ENCODE results near the gene KIAA0513. TPM values are rescaled to one million over a fixed set of nuclear protein-coding genes. Genes with fewer than 3 reads are reported as not detected.

KIAA0513 gene
- total and polyA plus RNA-seq, 2 donors (not counting 3 experiments of a cell fraction or from before 2014, with no cell fraction given): 1.8 to 4.3 TPM

GRCh38 chr16:85015481-85016187, 12.0 kb upstream of the KIAA0513 start:
- CTCF ChIA-PET: interaction anchor here (0.6 to 1.7 kb wide), 3 partner anchors 17 to 71 kb away, joined by 3 to 5 read pairs (median 3); no protein-coding TSS in a partner anchor
- Histone ChIP-seq H3K9me1 (replicated peaks; ENCODE audit: control insufficient read depth, extremely low read depth, insufficient read depth, low read length) (no peaks in the 10 kb centered on the region), H3K4me2 (ENCODE audit: insufficient read depth, low read length) (no peak overlapping the region), H4K20me1 (replicated peaks; ENCODE audit: control insufficient read depth, extremely low read depth, insufficient read depth, low read length) (no peaks in the 10 kb centered on the region), H3K27ac (ENCODE audit: insufficient read depth, low read depth, low read length) (no peak overlapping the region), H2AFZ (ENCODE audit: low read depth, low read length) (no peak overlapping the region), H3K36me3 (ENCODE audit: control insufficient read depth in 2 of 2, extremely low read depth in 1 of 2, insufficient read depth in 2 of 2, low read length in 2 of 2) (no peaks in the 10 kb centered on the region), H3K4me1 (ENCODE audit: control insufficient read depth, extremely low read depth, insufficient read depth, low read length) (peaks cover 7% of the 10 kb centered on the region), H3K9me3 (replicated peaks; ENCODE audit: control insufficient read depth, insufficient read depth, low read length) (no peaks in the 10 kb centered on the region), H3K4me3 (replicated peaks in 1 of 3; ENCODE audit: insufficient read depth in 1 of 3, low read depth in 1 of 3, low read length in 3 of 3) (no peak overlapping the region), H3K9ac (replicated peaks; ENCODE audit: extremely low read depth, insufficient read depth, low read length) (no peak overlapping the region), H3K27me3 (ENCODE audit: control insufficient read depth in 2 of 2, insufficient read depth in 2 of 2, low read length in 2 of 2) (peaks cover 2 to 5% of the 10 kb centered on the region in 2 experiments), H3K79me2 (ENCODE audit: control insufficient read depth, insufficient read depth, low read length) (peaks cover 4% of the 10 kb centered on the region)
- no TSS peak for BruUV-seq (replicated peaks)
- POLR2A ChIA-PET: no interaction called here
- DNase-seq (ENCODE audit: low read depth, low spot score) (no peak), FAIRE-seq (no peak)
- intact Hi-C loops (cut with micrococcal nuclease) (no loop called here), dilution Hi-C loops (cut with MboI; ENCODE audit: extremely low pct_ligation_motif_present, low sequenced_read_pairs) (no loop called here)
- TF ChIP-seq POLR2AphosphoS5 (IDR thresholded peaks at IDR 0.05; ENCODE audit: insufficient read depth, low read depth, low read length): no peak
- no peak for TF ChIP-seq JUN (IDR thresholded peaks at IDR 0.05; ENCODE audit: borderline replicate concordance, insufficient read depth, insufficient read length, low read depth)
- no peak for TF ChIP-seq EZH2 (IDR thresholded peaks at IDR 0.05; ENCODE audit: borderline replicate concordance, low read depth, low read length, severe bottlenecking)
- no peak for TF ChIP-seq POLR2A (IDR thresholded peaks at IDR 0.05; ENCODE audit: low read depth, low read length)
- TF ChIP-seq MAX (IDR thresholded peaks at IDR 0.05; ENCODE audit: insufficient read depth, insufficient read length): no peak
- TF ChIP-seq FOS (IDR thresholded peaks at IDR 0.05; ENCODE audit: borderline replicate concordance, insufficient read depth, low read length): no peak
- TF ChIP-seq CTCF (IDR thresholded peaks at IDR 0.05; ENCODE audit: extremely low read depth in 1 of 2, insufficient read depth in 1 of 2, low read depth in 1 of 2, low read length in 2 of 2): no peak
- TF ChIP-seq MYC (IDR thresholded peaks at IDR 0.05; ENCODE audit: low read depth, low read length): no peak
- TF ChIP-seq GATA2 (IDR thresholded peaks at IDR 0.05; ENCODE audit: insufficient read depth, insufficient read length, low read depth, low read length): no peak

Measured in endothelial cell of umbilical vein (primary cell).